Measurements from ENCODE around the gene VWA2.
"Not testable (repeated sequence)": the region's sequence is repeated elsewhere in the genome, so short reads cannot be mapped to it uniquely, and the experiment has no call there.

Gene VWA2

GRCh38 chr10:114326795-114327194 lies 87.7 kb downstream of the VWA2 start:
- DNase-seq = no peak

- DNase-seq = no peak
Measured at GRCh38 chr10:114327537-114328440, 88.7 kb downstream of the VWA2 start.

- DNase-seq = no peak
Measured at GRCh38 chr10:114328441-114328812, 89.4 kb downstream of the VWA2 start.

GRCh38 chr10:114328874-114329273 lies 89.8 kb downstream of the VWA2 start:
- no peak for DNase-seq

- no peak for DNase-seq
Measured at GRCh38 chr10:114329634-114330365, 90.7 kb downstream of the VWA2 start.

- DNase-seq = no peak
Measured at GRCh38 chr10:114332301-114333192, 93.5 kb downstream of the VWA2 start.

- not testable (repeated sequence) for DNase-seq
Measured at GRCh38 chr10:114333441-114333840, 94.4 kb downstream of the VWA2 start.

GRCh38 chr10:114334301-114334700 lies 95.2 kb downstream of the VWA2 start:
- DNase-seq = no peak

GRCh38 chr10:114335614-114336013 lies 96.6 kb downstream of the VWA2 start:
- no peak for DNase-seq

- no peak for DNase-seq
Measured at GRCh38 chr10:114336823-114337509, 97.9 kb downstream of the VWA2 start.

GRCh38 chr10:114337510-114338462 lies 98.7 kb downstream of the VWA2 start:
- DNase-seq = no peak

GRCh38 chr10:114340816-114341215 lies 101.8 kb downstream of the VWA2 start:
- DNase-seq = no peak

Measured in stimulated activated CD4-positive, alpha-beta T cell treated with anti-CD3 and anti-CD28 coated beads, Interleukin-2, amount 100 ng/mL, for 48 hours (primary cell).